ENCODE measurements around the gene P2RY2.

DNA sequence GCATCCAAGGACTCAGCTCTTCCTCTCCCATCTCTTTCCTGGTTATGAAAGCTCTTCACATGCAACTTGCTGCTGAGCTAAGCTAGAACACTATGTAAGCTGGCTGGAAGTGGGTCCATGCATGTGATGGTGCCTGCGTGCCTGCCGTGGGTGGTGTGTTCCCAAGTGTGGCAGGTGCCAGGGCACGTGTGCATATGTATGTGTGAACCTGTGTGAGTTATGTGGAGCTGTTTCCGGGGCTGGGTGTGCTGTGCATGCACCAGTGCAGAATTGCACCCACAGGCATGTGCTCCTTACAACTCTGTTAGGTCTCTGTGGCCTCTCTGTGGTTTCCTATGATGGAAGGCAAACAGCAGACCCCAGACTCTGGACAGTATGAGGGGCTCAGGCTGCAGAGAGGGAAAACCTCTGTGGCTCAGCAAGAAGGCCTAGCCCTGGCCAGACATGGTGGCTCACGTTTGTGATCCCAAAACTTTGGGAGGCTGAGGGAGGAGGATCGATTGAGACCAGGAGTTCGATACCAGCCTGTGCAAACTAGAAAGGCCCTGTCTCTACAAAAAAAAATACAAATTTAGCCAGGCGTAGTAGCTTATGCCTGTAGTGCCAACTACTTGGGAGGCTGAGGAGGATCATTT is 49.9 kb downstream of the P2RY2 start:
- TF ChIP-seq, protein P1, sequence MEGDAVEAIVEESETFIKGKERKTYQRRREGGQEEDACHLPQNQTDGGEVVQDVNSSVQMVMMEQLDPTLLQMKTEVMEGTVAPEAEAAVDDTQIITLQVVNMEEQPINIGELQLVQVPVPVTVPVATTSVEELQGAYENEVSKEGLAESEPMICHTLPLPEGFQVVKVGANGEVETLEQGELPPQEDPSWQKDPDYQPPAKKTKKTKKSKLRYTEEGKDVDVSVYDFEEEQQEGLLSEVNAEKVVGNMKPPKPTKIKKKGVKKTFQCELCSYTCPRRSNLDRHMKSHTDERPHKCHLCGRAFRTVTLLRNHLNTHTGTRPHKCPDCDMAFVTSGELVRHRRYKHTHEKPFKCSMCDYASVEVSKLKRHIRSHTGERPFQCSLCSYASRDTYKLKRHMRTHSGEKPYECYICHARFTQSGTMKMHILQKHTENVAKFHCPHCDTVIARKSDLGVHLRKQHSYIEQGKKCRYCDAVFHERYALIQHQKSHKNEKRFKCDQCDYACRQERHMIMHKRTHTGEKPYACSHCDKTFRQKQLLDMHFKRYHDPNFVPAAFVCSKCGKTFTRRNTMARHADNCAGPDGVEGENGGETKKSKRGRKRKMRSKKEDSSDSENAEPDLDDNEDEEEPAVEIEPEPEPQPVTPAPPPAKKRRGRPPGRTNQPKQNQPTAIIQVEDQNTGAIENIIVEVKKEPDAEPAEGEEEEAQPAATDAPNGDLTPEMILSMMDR (IDR thresholded peaks at IDR 0.05): no peak
- TF ChIP-seq EZH2 (IDR thresholded peaks at IDR 0.05; ENCODE audit: borderline replicate concordance, insufficient read depth, low read depth, low read length, poor library complexity, severe bottlenecking): no peak

Measured in B cell (primary cell).